Stimulated activated CD8-positive, alpha-beta memory T cell treated with anti-CD3 and anti-CD28 coated beads, Interleukin-7, amount 100 ng/mL, for 48 hours (primary cell): ENCODE measurements around the gene RASSF4.
"Not testable (repeated sequence)": the region's sequence is repeated elsewhere in the genome, so short reads cannot be mapped to it uniquely, and the experiment has no call there.

Experiments used
- DNase-seq, 2 donors: peaks; one replicate each; pipeline ENCODE4 v3.0.0-alpha.2; 2020; ENCODE audit warnings: low read depth in 1 of 2; ENCODE audit errors: extremely low read depth in 1 of 2

RASSF4 gene

DNA sequence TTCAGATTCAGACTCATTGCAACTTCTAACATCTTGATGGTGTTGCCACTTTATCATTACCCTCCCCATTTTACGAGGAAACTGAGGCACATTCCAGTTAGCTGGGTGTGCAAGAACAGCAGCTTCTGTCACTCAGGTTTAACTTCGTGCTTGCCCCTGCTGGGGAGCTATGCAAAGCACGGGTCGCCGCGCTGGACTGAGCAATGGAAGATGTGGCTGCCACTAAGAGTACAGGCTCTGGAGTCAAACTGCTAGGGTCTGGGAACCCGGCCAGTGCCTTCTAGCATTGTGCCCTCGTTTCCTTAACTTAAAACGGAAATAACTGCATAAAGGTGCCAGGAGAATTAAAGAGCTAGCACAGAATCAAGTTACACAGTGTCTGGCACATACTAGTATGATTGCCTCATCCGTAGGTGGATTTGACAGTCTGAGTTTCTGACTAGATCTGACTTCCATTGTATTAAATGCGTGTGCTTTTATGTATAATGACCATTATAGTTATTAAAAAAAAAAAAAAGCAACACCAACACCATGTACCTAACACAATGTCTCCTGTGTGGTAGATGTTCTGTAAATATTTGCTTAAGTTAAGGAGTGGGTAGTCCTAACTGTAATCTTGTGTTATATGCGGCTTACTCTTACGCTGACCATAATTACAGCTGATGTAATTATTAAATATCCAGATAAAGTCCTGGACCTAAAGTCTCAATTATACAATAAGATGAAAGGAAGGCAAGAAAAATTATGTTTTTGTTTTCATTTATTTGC lies 42.0 kb downstream of the RASSF4 start:
- DNase-seq = peak; percentile 13 to 22

DNA sequence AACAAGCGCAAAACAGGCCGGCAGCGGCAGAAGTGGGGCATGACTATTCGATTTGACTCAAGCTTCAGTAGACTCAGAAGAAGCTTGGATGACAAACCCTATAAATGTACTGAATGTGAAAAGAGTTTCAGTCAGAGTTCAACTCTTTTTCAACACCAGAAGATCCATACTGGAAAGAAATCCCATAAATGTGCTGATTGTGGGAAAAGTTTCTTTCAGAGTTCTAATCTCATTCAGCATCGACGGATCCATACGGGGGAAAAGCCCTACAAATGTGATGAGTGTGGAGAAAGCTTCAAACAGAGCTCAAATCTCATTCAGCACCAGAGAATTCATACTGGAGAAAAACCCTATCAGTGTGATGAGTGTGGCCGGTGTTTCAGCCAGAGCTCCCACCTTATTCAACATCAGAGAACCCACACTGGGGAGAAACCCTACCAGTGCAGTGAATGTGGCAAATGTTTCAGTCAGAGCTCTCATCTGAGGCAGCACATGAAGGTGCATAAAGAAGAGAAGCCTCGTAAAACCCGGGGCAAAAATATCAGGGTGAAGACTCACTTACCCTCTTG lies 43.9 kb downstream of the RASSF4 start:
- DNase-seq = no peak

DNA sequence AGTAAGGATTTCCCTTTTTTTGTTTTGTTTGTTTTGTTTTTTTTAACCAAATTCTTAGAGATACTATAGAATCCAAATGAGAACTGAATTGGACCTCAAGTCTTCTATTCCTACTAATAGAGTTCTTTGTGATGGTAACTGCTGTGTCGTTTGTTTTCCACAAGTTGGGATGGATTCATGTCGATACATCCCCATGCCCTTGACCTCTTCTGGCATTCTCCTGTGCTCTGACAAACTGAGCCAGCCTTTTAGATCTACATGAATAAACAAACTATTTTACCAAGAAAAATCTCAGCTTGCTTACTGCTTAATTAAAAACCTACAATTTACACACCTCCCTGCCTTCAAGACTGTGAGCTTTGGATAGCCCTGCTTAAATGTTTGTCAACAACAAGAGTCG lies 45.1 kb downstream of the RASSF4 start:
- DNase-seq = no peak

DNA sequence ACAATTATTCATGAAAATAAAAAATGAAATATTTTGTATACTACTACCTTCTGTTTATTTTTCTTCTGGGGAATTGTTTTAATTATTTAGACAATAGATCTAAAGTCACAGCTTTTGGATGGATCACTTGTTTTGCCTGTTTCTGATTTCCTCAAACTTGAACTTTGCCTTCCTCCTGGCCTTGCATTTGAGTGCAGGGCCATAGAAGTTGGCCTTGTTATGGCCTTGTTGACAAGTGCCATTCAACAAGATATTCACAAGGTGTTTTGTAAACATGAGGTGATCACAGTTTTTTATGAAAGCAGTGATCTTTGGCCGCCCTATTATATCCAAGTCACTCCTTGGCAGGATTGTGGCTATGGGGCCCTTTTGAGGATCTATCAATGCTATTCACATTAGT lies 45.7 kb downstream of the RASSF4 start:
- no peak for DNase-seq

DNA sequence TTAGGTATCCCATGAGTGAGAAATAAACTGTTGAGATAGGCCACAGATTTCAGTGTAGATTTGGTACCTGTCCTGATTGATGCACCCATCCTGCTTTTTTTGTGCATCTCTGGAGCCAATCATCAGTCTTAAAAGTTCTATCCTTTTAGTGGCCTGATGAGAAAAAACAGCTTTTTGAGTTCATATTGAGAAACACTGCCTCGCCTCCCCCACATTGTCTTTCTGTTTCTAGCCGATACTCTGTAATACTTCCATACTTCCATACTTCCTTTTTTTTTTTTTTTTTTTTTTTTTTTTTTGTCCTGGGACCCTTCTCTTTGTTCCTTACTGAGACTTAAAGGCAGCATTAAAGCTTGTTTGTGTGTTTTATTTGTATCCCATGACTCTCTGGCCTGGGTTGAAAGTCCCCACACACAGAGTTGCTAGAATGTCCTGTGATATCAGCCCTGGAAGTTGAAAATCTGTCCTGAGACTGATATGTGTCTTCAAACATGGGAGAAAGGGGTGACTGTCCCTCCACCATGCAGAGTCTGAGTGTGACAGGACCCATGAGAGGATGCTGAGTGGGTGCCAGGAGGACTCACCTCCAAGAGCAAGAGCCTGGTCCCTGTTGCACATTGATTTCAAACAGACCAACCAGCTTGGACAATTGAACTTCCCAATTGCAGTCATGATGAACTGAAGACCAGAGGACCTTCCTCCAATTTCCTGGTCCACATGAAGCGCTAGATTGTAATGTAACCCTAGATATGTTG lies 46.9 kb downstream of the RASSF4 start:
- no peak for DNase-seq

DNA sequence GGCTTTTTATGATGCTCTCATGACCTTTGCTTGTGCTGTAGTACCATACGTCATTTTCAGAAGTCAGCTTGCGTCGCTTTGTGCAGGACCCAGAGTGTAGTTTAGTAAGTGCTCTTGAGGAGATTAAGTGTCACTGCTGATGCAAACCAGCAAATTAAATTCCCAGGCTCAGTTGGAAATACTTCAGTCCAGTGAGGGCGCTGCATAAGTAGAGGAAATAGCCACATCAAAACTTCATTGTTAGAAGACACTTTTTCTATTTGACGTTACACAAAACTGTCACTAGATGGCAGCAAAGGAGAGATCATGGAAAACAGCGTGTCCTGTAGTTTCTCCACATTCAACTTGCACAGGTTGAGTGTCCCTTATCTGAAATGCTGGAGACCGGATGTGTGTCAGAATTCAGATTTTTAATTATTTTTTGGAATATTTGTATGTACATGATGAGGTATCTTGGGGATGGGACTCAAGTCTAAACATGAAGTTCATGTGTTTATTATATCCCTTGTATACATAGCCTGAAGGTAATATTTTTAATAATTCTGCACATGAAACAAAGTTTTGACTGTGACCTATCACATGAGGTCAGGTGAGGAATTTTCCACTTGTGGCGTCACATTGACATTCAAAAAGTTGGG lies 49.0 kb downstream of the RASSF4 start:
- no peak for DNase-seq

DNA sequence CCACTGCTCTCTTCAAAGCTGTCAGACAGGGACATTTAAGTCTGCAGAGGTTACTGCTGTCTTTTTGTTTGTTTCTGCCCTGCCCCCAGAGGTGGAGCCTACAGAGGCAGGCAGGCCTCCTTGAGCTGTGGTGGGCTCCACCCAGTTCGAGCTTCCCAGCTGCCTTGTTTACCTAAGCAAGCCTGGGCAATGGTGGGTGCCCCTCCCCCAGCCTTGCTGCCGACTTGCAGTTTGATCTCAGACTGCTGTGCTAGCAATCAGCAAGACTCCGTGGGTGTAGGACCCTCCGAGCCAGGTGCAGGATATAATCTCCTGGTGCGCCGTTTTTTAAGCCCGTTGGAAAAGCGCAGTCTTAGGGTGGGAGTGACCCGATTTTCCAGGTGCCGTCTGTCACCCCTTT lies 55.0 kb downstream of the RASSF4 start:
- not testable (repeated sequence) for DNase-seq

DNA sequence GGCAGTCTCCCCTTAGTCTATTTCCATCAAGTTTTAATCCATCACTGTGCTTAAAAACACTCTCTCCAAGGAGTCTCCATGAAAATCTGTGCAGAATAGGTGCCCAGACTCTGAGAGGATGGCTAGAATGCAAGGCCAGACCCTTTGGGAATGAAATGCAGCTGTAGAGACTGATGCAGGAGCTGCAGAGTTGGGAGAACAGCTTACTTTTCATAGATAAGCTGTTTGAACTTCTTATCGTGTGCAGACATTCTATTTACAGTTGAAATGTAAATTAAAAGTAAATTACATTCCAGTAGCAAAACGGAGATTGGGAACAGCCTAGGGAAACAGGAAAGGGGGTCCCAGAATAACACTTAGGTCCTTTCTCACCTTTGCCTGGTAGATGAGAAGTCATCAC lies 56.0 kb downstream of the RASSF4 start:
- no peak for DNase-seq

DNA sequence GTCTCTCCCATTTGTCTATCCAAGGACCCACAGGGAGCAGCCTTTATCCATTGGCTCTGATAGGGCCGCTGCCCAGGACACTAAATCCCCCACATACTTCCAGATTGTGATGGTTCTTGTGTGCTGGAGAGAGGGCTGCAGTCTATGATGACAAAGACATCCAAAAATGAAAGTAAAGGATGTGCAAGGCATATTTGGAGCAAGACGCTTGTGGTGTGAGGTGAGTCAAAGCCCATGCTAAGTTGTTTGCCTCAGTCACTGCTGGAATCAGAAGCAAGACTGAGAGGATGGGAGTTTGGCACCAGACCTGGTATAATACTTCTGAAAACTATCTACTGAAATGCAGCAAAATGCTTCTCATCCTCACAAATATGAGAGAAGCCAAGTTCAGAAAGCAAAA lies 63.8 kb downstream of the RASSF4 start:
- no peak for DNase-seq

DNA sequence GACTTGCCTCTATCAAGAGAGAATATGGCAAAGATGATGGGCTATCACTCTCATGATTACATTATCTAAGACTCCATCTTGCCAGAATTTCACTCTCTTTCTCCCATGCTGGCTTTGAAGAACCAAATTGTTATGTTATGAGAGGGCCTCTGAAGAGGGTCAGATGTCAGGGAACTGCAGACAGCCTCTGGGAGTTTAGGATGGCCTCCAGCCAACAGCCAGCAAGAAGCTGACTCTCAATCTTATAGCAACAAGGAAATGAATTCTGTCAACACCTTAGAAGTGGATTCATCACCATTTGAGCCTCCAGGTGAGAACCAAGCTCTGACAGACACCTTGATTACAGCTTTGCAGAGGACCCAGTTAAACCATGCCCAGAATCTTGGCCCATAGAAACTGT lies 74.7 kb downstream of the RASSF4 start:
- DNase-seq = no peak

DNA sequence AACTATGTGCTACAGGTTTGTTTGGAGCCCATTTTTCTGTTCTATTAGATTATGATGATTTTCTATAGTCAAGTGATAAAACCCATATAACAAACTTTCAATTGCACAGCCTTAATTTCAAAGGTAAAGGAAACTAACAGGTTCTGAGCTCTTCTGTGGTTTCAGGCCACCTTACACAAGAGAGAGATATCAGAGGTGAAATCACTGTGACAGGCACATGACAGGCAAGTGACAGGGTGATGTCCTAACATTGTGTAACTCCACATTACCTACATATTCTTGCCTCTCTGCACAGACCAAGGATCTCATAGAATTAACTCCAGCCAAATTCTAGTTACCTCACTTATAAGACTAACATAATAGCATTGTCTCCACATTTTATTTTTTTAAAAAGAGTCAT lies 76.1 kb downstream of the RASSF4 start:
- DNase-seq = no peak

DNA sequence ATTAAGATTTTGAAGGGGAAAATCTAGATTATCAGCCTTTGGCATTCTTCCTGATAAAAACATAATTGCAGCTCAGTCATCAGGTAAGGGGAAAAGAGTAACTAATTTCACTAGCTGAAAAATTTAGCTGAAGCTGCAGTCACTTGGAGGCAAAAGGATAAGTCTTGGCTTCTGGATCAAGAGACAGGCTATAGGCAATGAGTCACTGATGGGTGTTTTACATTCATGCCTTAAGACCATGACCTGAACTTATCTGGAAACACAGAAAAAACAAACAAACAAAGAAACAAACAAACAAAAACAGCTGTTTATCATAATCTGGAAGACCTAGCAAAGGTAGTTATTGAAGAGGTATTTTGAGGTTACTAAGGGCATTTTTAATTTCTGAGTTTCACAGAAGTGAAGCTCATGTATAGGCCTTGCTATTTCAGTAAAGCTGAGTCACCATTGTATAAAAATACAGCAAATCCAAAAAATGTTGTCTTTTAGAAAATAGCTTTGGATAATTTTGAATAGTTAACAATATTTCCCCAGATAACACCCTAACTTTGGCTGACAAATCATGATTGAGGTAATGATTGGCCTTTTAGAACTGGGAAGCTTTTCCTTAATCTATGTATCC lies 81.4 kb downstream of the RASSF4 start:
- DNase-seq = no peak

DNA sequence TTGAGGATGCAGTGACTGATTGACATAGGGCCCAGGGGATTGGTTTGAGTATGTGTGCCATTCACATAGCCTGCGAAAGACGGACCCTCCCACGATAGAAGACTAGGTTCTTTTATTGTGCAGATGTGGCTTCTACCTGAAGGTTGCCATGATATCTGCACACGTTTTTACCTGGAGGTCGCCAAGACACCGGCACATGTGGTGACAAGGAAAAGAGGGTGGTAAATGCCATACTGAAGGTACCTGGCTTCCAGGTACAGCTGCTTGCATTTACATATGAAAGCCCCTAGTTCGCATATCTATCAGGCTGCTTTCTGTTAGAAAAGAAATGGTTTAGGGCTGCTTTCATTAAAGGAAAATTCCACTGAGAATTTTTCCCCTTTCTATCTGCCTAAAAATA lies 84.7 kb downstream of the RASSF4 start:
- no peak for DNase-seq
